ENCODE measurements around the gene FAR2. TPM values are rescaled to one million over a fixed set of nuclear protein-coding genes. Genes with fewer than 3 reads are reported as not detected.

Gene FAR2
- total RNA-seq, 4 donors from 2014 or later: 0.38 to 8.2 (median 2.6) TPM

GRCh38 chr12:29301114-29301513, 152.0 kb downstream of the FAR2 start:
- DNase-seq: no peak
- Histone ChIP-seq H3K36me3 (no peaks in the 10 kb centered on the region), H3K4me3 (no peak overlapping the region), H3K4me1 (no peaks in the 10 kb centered on the region), H3K27ac (no peak overlapping the region), H3K9me3 (no peaks in the 10 kb centered on the region), H3K27me3 (no peaks in the 10 kb centered on the region)
- intact Hi-C loops (cut with DNase I): no loop called here
- no peak for TF ChIP-seq CTCF (IDR thresholded peaks at IDR 0.05)
- no peak for TF ChIP-seq POLR2A (IDR thresholded peaks at IDR 0.05)
- 64 to 85% methylated on average over 3 of the region's 3 CpGs for WGBS, 2 donors

DNA sequence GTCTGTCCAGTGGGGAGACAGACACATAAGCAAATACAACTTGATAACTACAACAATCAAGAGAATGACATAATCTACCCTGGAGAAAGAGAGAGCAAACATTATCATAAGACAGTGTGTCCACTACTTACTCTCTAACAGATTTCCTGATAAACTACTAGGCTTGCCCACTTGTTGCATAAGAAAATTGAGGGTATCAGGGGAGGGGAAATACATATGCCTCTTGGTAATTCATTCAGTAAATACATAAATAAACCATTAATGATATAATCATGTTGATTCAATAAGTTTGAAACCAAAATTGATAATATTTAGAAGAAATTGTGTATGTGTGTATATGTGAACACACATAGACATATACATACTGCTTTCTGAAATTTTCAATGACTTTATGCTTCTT, 155.3 kb downstream of the FAR2 start:
- no peak for TF ChIP-seq POLR2A (IDR thresholded peaks at IDR 0.05)
- no peak for TF ChIP-seq CTCF (IDR thresholded peaks at IDR 0.05)
- no peaks in the 10 kb centered on the region for H3K27me3 ChIP-seq
- H3K9me3 ChIP-seq: no peaks in the 10 kb centered on the region
- intact Hi-C loops (cut with DNase I): no loop called here
- no peaks in the 10 kb centered on the region for H3K4me1 ChIP-seq
- DNase-seq: no peak
- H3K4me3 ChIP-seq: no peak overlapping the region
- H3K36me3 ChIP-seq: peaks cover 0 to 7% (median 0%) of the 10 kb centered on the region in 3 donors
- no peak overlapping the region for H3K27ac ChIP-seq

DNA sequence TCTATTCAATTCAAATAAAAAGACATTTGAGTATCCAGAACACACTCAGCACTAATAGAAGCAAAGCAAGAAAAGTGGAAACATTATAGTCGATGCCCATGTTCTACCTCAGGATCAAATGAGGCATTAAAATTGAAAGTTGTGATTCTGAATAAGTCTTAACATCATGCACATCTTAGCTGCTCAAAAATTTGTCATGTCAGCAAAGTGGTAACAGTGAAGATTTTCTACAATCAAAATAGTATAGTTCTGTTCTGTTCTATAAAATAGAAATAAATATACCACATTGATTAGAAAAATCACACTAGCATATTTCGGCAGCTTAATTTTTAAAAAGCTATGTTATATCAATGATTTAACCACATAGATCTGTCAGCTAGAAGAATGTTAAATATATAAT, 157.2 kb downstream of the FAR2 start:
- 47 to 91% methylated on average over 2 of the region's 2 CpGs for WGBS, 2 donors
- intact Hi-C loops (cut with DNase I): loop anchor here (5.0 kb wide), 1 partner anchor 224 kb away; no protein-coding TSS in a partner anchor
- Histone ChIP-seq H3K4me3 (no peak overlapping the region), H3K27ac (no peak overlapping the region), H3K9me3 (no peaks in the 10 kb centered on the region), H3K36me3 (peaks cover 0 to 7% (median 0%) of the 10 kb centered on the region in 3 donors), H3K4me1 (no peaks in the 10 kb centered on the region), H3K27me3 (no peaks in the 10 kb centered on the region)
- no peak for DNase-seq
- TF ChIP-seq POLR2A (IDR thresholded peaks at IDR 0.05) (no peak), CTCF (IDR thresholded peaks at IDR 0.05) (no peak)

GRCh38 chr12:29306682-29307081, 157.6 kb downstream of the FAR2 start:
- Histone ChIP-seq H3K27ac (no peak overlapping the region), H3K4me3 (no peak overlapping the region), H3K27me3 (no peaks in the 10 kb centered on the region), H3K9me3 (no peaks in the 10 kb centered on the region), H3K4me1 (no peaks in the 10 kb centered on the region), H3K36me3 (peaks cover 0 to 7% (median 0%) of the 10 kb centered on the region in 3 donors)
- TF ChIP-seq POLR2A (IDR thresholded peaks at IDR 0.05): no peak
- TF ChIP-seq CTCF (IDR thresholded peaks at IDR 0.05): no peak
- no peak for DNase-seq
- intact Hi-C loops (cut with DNase I): loop anchor here (5.0 kb wide), 1 partner anchor 224 kb away; no protein-coding TSS in a partner anchor
- 85% methylated on average over 2 of the region's 2 CpGs for WGBS, 2 donors

- DNase-seq: no peak
- H3K27ac ChIP-seq: no peak overlapping the region
- intact Hi-C loops (cut with DNase I): loop anchor here (5.0 kb wide), 1 partner anchor 227 kb away; no protein-coding TSS in a partner anchor
These were observed 160.3 kb downstream of the FAR2 start for GRCh38 chr12:29309320-29309902.

More at GRCh38 chr12:29309320-29309902, 160.3 kb downstream of the FAR2 start:
- Histone ChIP-seq H3K27me3 (no peaks in the 10 kb centered on the region), H3K36me3 (peaks cover 0 to 13% (median 0%) of the 10 kb centered on the region in 3 donors), H3K9me3 (no peaks in the 10 kb centered on the region), H3K4me3 (no peak overlapping the region), H3K4me1 (no peaks in the 10 kb centered on the region)
- TF ChIP-seq POLR2A (IDR thresholded peaks at IDR 0.05): no peak
- peak in 2 of 6 experiments; percentile 9 to 37 for TF ChIP-seq CTCF (IDR thresholded peaks at IDR 0.05)
- 50 to 85% methylated on average over 4 of the region's 4 CpGs for WGBS, 2 donors
